ENCODE measurements around the gene CNOT4.

The CNOT4 gene

DNA sequence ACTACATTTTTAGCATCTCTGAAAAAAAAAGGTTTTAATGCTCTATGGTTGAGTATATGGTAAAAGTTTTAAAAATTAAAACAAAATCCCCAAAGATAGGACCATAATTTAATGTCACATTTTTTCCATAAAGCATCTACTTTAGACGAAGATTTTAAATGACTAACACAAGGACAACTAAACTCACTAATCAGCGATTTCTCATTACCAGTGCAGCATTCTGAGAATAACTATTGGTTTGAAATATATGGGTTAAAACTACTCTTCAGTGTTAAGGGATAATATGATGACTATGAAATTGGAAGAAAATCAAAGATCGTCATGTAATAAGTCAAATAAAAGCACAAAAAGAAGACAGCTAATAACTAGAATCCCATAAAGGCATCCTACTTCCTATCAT lies 118.4 kb downstream of the CNOT4 start:
- TF ChIP-seq, protein P1, sequence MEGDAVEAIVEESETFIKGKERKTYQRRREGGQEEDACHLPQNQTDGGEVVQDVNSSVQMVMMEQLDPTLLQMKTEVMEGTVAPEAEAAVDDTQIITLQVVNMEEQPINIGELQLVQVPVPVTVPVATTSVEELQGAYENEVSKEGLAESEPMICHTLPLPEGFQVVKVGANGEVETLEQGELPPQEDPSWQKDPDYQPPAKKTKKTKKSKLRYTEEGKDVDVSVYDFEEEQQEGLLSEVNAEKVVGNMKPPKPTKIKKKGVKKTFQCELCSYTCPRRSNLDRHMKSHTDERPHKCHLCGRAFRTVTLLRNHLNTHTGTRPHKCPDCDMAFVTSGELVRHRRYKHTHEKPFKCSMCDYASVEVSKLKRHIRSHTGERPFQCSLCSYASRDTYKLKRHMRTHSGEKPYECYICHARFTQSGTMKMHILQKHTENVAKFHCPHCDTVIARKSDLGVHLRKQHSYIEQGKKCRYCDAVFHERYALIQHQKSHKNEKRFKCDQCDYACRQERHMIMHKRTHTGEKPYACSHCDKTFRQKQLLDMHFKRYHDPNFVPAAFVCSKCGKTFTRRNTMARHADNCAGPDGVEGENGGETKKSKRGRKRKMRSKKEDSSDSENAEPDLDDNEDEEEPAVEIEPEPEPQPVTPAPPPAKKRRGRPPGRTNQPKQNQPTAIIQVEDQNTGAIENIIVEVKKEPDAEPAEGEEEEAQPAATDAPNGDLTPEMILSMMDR (IDR thresholded peaks at IDR 0.05; ENCODE audit: borderline replicate concordance, insufficient read depth, low read depth, low read length) = no peak
- no peak overlapping the region for H3K4me3 ChIP-seq (ENCODE audit: low read depth, low read length)

- TF ChIP-seq, protein P1 (IDR thresholded peaks at IDR 0.05; ENCODE audit: borderline replicate concordance, insufficient read depth, low read depth, low read length) = no peak
- no peak overlapping the region for H3K4me3 ChIP-seq (ENCODE audit: low read depth, low read length)
These were observed 119.1 kb downstream of the CNOT4 start for GRCh38 chr7:135390829-135391228.

- no peak overlapping the region for H3K4me3 ChIP-seq (ENCODE audit: low read depth, low read length)
- TF ChIP-seq, protein P1 (IDR thresholded peaks at IDR 0.05; ENCODE audit: borderline replicate concordance, insufficient read depth, low read depth, low read length) = no peak
These were observed 119.9 kb downstream of the CNOT4 start for GRCh38 chr7:135389971-135390370.

DNA sequence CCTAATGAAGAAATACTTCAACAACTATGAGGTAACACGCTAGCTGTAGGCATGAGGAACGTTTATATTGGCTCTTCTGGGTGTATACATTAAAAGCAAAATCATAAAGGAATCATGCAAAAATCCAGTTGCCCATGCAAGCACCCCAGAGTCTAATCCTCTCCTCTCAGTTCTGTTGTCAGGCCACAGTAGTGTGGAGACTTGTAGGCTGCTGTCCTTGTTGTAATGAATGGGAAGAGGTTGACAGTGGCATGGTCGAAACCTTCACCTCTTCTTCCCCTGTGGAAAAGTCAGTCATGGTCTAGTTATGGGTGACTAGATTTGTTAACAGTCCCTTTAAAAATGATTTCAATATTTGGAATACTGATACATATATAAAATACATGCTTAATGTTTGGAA lies 121.3 kb downstream of the CNOT4 start:
- no peak overlapping the region for H3K4me3 ChIP-seq (ENCODE audit: low read depth, low read length)
- TF ChIP-seq, protein P1 (IDR thresholded peaks at IDR 0.05; ENCODE audit: borderline replicate concordance, insufficient read depth, low read depth, low read length) = no peak

- H3K4me3 ChIP-seq (ENCODE audit: low read depth, low read length) = no peak overlapping the region
- TF ChIP-seq, protein P1 (IDR thresholded peaks at IDR 0.05; ENCODE audit: borderline replicate concordance, insufficient read depth, low read depth, low read length) = no peak
These were observed 123.1 kb downstream of the CNOT4 start for GRCh38 chr7:135386776-135387175.

- TF ChIP-seq, protein P1 (IDR thresholded peaks at IDR 0.05; ENCODE audit: borderline replicate concordance, insufficient read depth, low read depth, low read length) = no peak
- no peak overlapping the region for H3K4me3 ChIP-seq (ENCODE audit: low read depth, low read length)
These were observed 123.7 kb downstream of the CNOT4 start for GRCh38 chr7:135386181-135386580.

- TF ChIP-seq, protein P1 (IDR thresholded peaks at IDR 0.05; ENCODE audit: borderline replicate concordance, insufficient read depth, low read depth, low read length) = no peak
- no peak overlapping the region for H3K4me3 ChIP-seq (ENCODE audit: low read depth, low read length)
These were observed 124.7 kb downstream of the CNOT4 start for GRCh38 chr7:135385209-135385608.
